CD14-positive monocyte (primary cell): ENCODE data around the gene TBC1D22A. TPM values are rescaled to one million over a fixed set of nuclear protein-coding genes. Genes with fewer than 3 reads are reported as not detected.

ENCODE experiments used
- DNase-seq, 3 donors: peaks; one replicate each; pipeline ENCODE4 v3.0.0-alpha.2; 2011 to 2022
- H2AFZ ChIP-seq: 2 replicates; pipeline ENCODE4 v1.6.0; 2012; ENCODE audit warnings: mild to moderate bottlenecking, low read depth, low read length, inconsistent platforms; ENCODE audit not compliant: insufficient read depth, poor library complexity, severe bottlenecking
- H3K27ac ChIP-seq, 2 donors: 1 replicate in 1 of 2; 2 replicates in 1 of 2; pipeline ENCODE4 v1.5.1; 2012 to 2013; ENCODE audit warnings: low read length in 2 of 2, control low read depth in 1 of 2, inconsistent platforms in 1 of 2, low read depth in 1 of 2, mild to moderate bottlenecking in 1 of 2
- H3K27me3 ChIP-seq, 2 donors: one replicate each; pipeline versions ENCODE4 v1.6.0 to v1.6.1; 2011 to 2013; ENCODE audit warnings: low read length in 2 of 2; ENCODE audit not compliant: control insufficient read depth in 2 of 2, insufficient read depth in 2 of 2
- H3K36me3 ChIP-seq, 2 donors: replicated peaks in 1 of 2; 1 replicate in 1 of 2; 2 replicates in 1 of 2; pipeline versions ENCODE4 v1.5.1 to v1.6.1; 2012 to 2013; ENCODE audit warnings: low read length in 2 of 2, control low read depth in 1 of 2, inconsistent platforms in 1 of 2, mild to moderate bottlenecking in 1 of 2; ENCODE audit not compliant: insufficient read depth in 2 of 2, control insufficient read depth in 1 of 2
- H3K4me1 ChIP-seq, 2 donors: 1 replicate in 1 of 2; 2 replicates in 1 of 2; pipeline versions ENCODE4 v1.5.1 to v1.6.1; 2012 to 2013; ENCODE audit warnings: low read length in 2 of 2, control low read depth in 1 of 2, inconsistent platforms in 1 of 2, mild to moderate bottlenecking in 1 of 2, moderate library complexity in 1 of 2; ENCODE audit not compliant: insufficient read depth in 2 of 2, control insufficient read depth in 1 of 2
- H3K4me2 ChIP-seq: replicated peaks from 2 replicates; pipeline ENCODE3; 2012; ENCODE audit warnings: low read length, moderate library complexity, mild to moderate bottlenecking; ENCODE audit not compliant: poor library complexity, severe bottlenecking; ENCODE audit errors: extremely low read depth
- H3K4me3 ChIP-seq, 3 experiments: fragments of 200-600 bp in 1 of 3; sonication (generic) in 1 of 3; replicated peaks in 1 of 3; 1 replicate in 2 of 3; 2 replicates in 1 of 3; pipeline ENCODE4 v1.5.1; 2011 to 2013; ENCODE audit warnings: low read length in 3 of 3, mild to moderate bottlenecking in 3 of 3, control low read depth in 2 of 3, low read depth in 2 of 3, inconsistent platforms in 1 of 3, moderate library complexity in 1 of 3
- H3K79me2 ChIP-seq: 2 replicates; pipeline ENCODE4 v1.6.0; 2012; ENCODE audit warnings: mild to moderate bottlenecking, control low read depth, inconsistent platforms, low read length, moderate library complexity; ENCODE audit not compliant: insufficient read depth
- H3K9ac ChIP-seq: 2 replicates; pipeline ENCODE4 v1.6.0; 2017; ENCODE audit warnings: low read length, mild to moderate bottlenecking; ENCODE audit not compliant: insufficient read depth, poor library complexity, severe bottlenecking
- H3K9me3 ChIP-seq, 2 donors: replicated peaks in 1 of 2; 1 replicate in 1 of 2; 2 replicates in 1 of 2; pipeline versions ENCODE4 v1.5.1 to v1.6.1; 2012 to 2013; ENCODE audit warnings: low read length in 2 of 2, control low read depth in 1 of 2; ENCODE audit not compliant: control insufficient read depth in 1 of 2, insufficient read depth in 1 of 2
- H4K20me1 ChIP-seq: 2 replicates; pipeline ENCODE4 v1.6.0; 2012; ENCODE audit warnings: mild to moderate bottlenecking, low read length, control low read depth, moderate library complexity; ENCODE audit not compliant: insufficient read depth
- H3K27ac Mint-ChIP-seq, 7 donors: one replicate each; pipeline ENCODE4 v1.8.0; 2020; ENCODE audit warnings: mild to moderate bottlenecking in 7 of 7, mixed read lengths in 7 of 7, moderate library complexity in 6 of 7, inconsistent platforms in 2 of 7
- H3K27me3 Mint-ChIP-seq, 3 donors: one replicate each; pipeline ENCODE4 v1.8.0; 2021 to 2022; ENCODE audit warnings: low read depth in 3 of 3, mild to moderate bottlenecking in 3 of 3, mixed read lengths in 3 of 3, moderate library complexity in 3 of 3, inconsistent platforms in 1 of 3
- H3K36me3 Mint-ChIP-seq, 2 donors: one replicate each; pipeline ENCODE4 v1.8.0; 2020; ENCODE audit warnings: mixed read lengths in 2 of 2, inconsistent platforms in 1 of 2, mild to moderate bottlenecking in 1 of 2
- H3K4me1 Mint-ChIP-seq: one replicate; pipeline ENCODE4 v1.8.0; 2020; ENCODE audit warnings: mild to moderate bottlenecking, mixed read lengths
- H3K4me3 Mint-ChIP-seq, 2 donors: one replicate each; pipeline ENCODE4 v1.8.0; 2020; ENCODE audit warnings: mild to moderate bottlenecking in 2 of 2, mixed read lengths in 2 of 2, moderate library complexity in 1 of 2
- H3K9me3 Mint-ChIP-seq, 7 donors: one replicate each; pipeline ENCODE4 v1.8.0; 2020 to 2022; ENCODE audit warnings: mixed read lengths in 7 of 7, mild to moderate bottlenecking in 6 of 7, moderate library complexity in 6 of 7, inconsistent platforms in 2 of 7
- WGBS: methylation state at CpG from one replicate; pipeline ENCODE4 v1.1.5; 2013; ENCODE audit warnings: missing lambda C conversion rate; ENCODE audit not compliant: insufficient coverage; 5-methylcytosine and 5-hydroxymethylcytosine counted together
- intact Hi-C, 2 donors: fragments of 100-400 bp; cut with micrococcal nuclease; formaldehyde crosslinking; loops; one replicate each; pipeline versions ENCODE4 v1.15.0 to v1.15.1; 2023
- polyA plus RNA-seq, 3 donors: library from polyadenylated mRNA; depleted of rRNA in 1 of 3; unstranded in 2 of 3; stranded (reverse) in 1 of 3; fragments of 300-500 nt in 2 of 3; fragments of >200 nt in 1 of 3; fragmentation: Illumina TruSeq in 2 of 3; gene quantifications; 1 replicate in 2 of 3; 2 replicates in 1 of 3; pipeline ENCODE4 v1.2.3, GENCODE V29; 2012 to 2021
- TF ChIP-seq, protein P1 (sequence below): fragments of 200-600 bp; IDR thresholded peaks from one replicate; pipeline ENCODE4 v1.8.0; 2022; ENCODE audit warnings: antibody characterized with exemption, mild to moderate bottlenecking

The TBC1D22A gene
- polyA plus RNA-seq, 3 donors, result 25.9 to 36.2 (median 29.5) TPM

DNA sequence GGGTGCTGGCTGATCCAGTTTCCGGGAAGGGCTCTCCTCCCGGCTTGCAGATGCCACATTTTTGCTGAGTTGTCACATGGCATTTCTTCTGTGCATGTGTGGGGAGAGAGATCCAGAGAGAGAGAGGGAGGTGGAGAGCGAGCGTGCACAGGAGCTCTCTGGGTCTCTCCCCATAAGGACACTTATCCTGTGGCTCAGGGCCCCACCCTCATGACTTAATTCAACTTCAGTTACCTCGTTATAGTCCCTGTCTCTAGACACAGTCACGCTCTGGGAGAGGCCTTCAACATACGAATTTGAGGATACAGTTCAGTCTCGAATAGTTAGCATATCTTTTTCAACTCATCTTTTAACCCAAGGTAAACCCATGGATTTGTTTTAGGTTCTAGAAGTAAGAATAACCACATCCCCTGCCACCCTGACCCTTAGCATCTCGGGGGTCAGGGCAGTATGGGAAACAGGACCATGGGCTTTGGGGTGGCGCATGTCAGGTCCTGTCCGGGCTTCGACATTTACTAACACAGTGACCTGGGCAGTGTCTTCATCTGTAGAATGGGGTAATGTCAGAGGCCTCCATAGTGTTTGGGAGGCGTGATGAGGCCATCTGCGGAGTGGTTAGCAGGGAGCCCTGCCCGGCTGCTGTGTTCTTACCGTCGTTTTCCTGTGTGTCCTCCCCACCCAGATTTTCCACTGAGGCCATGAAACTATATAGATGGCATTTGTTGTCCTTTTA lies 46.9 kb downstream of the TBC1D22A start:
- Mint-ChIP-seq H3K4me1 (no peaks in the 10 kb centered on the region), H3K27me3 (peaks cover 0 to 2% (median 0%) of the 10 kb centered on the region in 3 donors), H3K36me3 (peaks cover 59 to 82% of the 10 kb centered on the region in 2 donors), H3K27ac (peak overlapping the region in 1 of 7 donors; percentile 30), H3K9me3 (peaks cover 0 to 3% (median 0%) of the 10 kb centered on the region in 7 donors), H3K4me3 (no peak overlapping the region)
- 100% methylated on average over 4 of the region's 17 CpGs for WGBS
- Histone ChIP-seq H3K4me2 (no peak overlapping the region), H3K27me3 (no peaks in the 10 kb centered on the region), H3K9me3 (no peaks in the 10 kb centered on the region), H3K36me3 (peaks cover 52 to 94% of the 10 kb centered on the region in 2 donors), H3K27ac (no peak overlapping the region), H3K4me3 (no peak overlapping the region), H3K9ac (no peak overlapping the region), H3K79me2 (peaks cover 31% of the 10 kb centered on the region), H3K4me1 (no peaks in the 10 kb centered on the region), H4K20me1 (peaks cover 96% of the 10 kb centered on the region), H2AFZ (no peak overlapping the region)
- TF ChIP-seq, protein P1, sequence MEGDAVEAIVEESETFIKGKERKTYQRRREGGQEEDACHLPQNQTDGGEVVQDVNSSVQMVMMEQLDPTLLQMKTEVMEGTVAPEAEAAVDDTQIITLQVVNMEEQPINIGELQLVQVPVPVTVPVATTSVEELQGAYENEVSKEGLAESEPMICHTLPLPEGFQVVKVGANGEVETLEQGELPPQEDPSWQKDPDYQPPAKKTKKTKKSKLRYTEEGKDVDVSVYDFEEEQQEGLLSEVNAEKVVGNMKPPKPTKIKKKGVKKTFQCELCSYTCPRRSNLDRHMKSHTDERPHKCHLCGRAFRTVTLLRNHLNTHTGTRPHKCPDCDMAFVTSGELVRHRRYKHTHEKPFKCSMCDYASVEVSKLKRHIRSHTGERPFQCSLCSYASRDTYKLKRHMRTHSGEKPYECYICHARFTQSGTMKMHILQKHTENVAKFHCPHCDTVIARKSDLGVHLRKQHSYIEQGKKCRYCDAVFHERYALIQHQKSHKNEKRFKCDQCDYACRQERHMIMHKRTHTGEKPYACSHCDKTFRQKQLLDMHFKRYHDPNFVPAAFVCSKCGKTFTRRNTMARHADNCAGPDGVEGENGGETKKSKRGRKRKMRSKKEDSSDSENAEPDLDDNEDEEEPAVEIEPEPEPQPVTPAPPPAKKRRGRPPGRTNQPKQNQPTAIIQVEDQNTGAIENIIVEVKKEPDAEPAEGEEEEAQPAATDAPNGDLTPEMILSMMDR, result no peak
- no peak for DNase-seq
- intact Hi-C loops, result no loop called here

DNA sequence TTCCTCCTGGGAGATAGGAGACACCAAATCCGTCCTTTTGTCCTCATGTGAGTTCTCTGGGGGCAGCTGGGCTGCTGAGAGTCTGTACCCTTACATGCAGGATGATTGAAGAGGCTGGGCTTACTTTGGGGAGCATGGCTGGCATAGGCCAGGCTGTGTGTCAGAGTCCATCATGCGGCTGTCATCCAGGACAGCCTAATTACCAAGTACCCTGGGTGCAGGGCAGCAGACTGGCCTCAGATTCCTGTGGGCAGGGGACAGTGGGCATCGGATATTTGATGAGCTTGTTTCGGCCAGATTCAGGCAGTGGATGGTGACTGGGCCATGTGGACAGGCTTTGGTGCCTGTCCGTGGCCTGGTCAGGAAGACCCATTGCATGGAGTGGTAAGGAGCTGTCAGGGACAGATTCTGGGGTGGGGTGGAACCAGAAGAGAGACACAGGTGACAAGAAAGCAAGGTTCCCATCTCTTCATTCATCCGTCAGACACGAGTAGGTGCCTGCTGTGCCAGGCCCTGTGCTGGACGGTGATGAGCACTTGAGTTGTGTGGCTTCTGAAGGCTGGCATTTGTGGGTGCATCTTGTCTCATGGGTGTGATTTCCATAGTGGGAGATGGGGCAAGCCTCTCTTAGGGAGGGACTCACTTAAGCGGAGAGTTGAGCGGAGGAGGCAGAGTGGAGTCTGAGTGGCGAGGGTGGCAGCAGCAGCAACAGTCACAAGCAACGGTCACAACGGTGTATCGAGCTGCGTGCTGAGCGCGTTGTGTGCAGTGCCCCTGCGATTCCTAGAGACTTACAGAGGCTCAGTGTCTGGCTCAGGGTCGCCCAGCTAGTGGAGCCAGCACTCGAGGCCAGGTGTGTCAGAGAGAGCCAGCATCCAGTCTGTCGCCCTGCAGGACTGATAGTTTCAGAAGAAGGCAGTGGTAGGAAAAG lies 48.7 kb downstream of the TBC1D22A start:
- TF ChIP-seq, protein P1, result no peak
- Histone ChIP-seq H3K4me2 (no peak overlapping the region), H3K4me3 (no peak overlapping the region), H3K9me3 (no peaks in the 10 kb centered on the region), H3K27ac (no peak overlapping the region), H3K4me1 (peaks cover 2 to 6% of the 10 kb centered on the region in 2 donors), H3K79me2 (peaks cover 29% of the 10 kb centered on the region), H2AFZ (no peak overlapping the region), H4K20me1 (peaks cover 96% of the 10 kb centered on the region), H3K27me3 (no peaks in the 10 kb centered on the region), H3K36me3 (peaks cover 46 to 89% of the 10 kb centered on the region in 2 donors), H3K9ac (no peak overlapping the region)
- DNase-seq, result no peak
- Mint-ChIP-seq H3K36me3 (peaks cover 57 to 74% of the 10 kb centered on the region in 2 donors), H3K9me3 (peaks cover 0 to 3% (median 0%) of the 10 kb centered on the region in 7 donors), H3K27me3 (no peaks in the 10 kb centered on the region), H3K4me3 (no peak overlapping the region), H3K4me1 (peaks cover 5% of the 10 kb centered on the region), H3K27ac (peak overlapping the region in 1 of 7 donors; percentile 32)
- intact Hi-C loops, result no loop called here
- 96% methylated on average over 20 of the region's 21 CpGs for WGBS
